ENCODE measurements around the gene MED13L.

Gene MED13L

DNA sequence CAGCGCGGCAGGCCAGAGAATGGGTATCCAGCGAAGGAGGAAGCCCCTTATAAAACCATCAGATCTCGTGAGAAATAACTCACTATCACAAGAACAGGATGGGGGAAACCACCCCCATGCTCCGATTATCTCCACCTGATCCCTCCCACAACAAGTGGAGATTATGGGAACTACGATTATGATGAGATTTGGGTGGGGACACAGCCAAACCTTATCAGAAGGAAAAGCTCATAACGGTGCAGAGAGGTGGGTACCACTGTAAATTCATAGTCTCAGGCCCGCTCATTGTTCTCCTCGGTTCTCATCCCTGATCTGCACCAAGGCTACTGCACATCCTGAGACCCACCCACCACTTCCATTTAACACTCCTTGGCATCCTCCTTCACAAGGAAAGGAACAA is 326.5 kb downstream of the MED13L start:
- Histone ChIP-seq H3K9me3 (ENCODE audit: severe bottlenecking) (no peaks in the 10 kb centered on the region), H3K4me3 (ENCODE audit: severe bottlenecking) (no peak overlapping the region), H3K4me1 (ENCODE audit: insufficient read depth, poor library complexity, severe bottlenecking) (no peaks in the 10 kb centered on the region), H3K27ac (ENCODE audit: poor library complexity, severe bottlenecking) (no peak overlapping the region), H3K36me3 (ENCODE audit: low read depth) (no peaks in the 10 kb centered on the region), H3K27me3 (ENCODE audit: insufficient read depth, poor library complexity, severe bottlenecking) (no peaks in the 10 kb centered on the region)
- DNase-seq (ENCODE audit: low spot score) (no peak), ATAC-seq (ENCODE audit: low read depth) (no peak)
- TF ChIP-seq, protein P1, sequence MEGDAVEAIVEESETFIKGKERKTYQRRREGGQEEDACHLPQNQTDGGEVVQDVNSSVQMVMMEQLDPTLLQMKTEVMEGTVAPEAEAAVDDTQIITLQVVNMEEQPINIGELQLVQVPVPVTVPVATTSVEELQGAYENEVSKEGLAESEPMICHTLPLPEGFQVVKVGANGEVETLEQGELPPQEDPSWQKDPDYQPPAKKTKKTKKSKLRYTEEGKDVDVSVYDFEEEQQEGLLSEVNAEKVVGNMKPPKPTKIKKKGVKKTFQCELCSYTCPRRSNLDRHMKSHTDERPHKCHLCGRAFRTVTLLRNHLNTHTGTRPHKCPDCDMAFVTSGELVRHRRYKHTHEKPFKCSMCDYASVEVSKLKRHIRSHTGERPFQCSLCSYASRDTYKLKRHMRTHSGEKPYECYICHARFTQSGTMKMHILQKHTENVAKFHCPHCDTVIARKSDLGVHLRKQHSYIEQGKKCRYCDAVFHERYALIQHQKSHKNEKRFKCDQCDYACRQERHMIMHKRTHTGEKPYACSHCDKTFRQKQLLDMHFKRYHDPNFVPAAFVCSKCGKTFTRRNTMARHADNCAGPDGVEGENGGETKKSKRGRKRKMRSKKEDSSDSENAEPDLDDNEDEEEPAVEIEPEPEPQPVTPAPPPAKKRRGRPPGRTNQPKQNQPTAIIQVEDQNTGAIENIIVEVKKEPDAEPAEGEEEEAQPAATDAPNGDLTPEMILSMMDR (IDR thresholded peaks at IDR 0.05; ENCODE audit: poor library complexity, severe bottlenecking): no peak

DNA sequence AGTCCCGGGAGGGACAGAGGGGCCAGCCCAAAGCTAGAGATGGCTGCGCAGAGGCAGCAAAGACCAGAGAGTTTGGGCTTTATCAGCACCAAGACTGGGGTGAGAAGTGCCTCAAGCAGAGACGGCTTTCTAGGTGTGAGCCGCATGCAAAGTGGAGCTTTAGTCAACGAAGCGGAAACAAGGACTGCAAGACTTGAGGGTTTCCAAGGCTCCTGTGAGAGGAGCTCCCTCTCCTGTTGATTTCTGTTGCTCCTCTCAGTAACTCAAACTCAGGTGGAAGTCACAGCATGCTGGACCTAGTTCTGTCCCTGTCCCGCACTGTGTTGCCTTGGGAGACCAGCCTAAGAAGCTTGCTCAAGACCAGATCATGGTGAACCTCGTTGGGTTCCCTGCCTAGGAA is 327.8 kb downstream of the MED13L start:
- DNase-seq (ENCODE audit: low spot score) (no peak), ATAC-seq (ENCODE audit: low read depth) (no peak)
- TF ChIP-seq, protein P1 (IDR thresholded peaks at IDR 0.05; ENCODE audit: poor library complexity, severe bottlenecking): no peak

DNA sequence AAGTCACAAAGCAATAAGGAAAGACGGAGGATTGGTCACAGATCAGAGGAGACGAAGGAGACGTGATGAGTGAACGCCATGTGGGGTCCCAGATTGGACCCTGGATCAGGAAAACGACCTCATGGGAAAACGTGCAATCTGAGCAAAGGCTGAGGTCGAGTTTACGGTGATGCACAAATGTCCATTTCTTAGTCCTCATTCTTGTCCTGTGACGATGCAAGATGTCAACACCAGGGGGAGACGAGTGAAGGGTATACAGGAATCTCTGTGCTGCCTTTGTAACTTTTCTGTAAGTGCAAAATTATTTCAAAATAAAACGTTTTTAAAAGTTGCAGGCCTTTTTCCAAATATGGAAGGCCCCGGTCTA is 329.8 kb downstream of the MED13L start:
- Histone ChIP-seq H3K36me3 (ENCODE audit: low read depth) (no peaks in the 10 kb centered on the region), H3K27ac (ENCODE audit: poor library complexity, severe bottlenecking) (no peak overlapping the region), H3K9me3 (ENCODE audit: severe bottlenecking) (no peaks in the 10 kb centered on the region), H3K4me1 (ENCODE audit: insufficient read depth, poor library complexity, severe bottlenecking) (no peaks in the 10 kb centered on the region), H3K27me3 (ENCODE audit: insufficient read depth, poor library complexity, severe bottlenecking) (no peaks in the 10 kb centered on the region), H3K4me3 (ENCODE audit: severe bottlenecking) (no peak overlapping the region)
- ATAC-seq (ENCODE audit: low read depth): no peak
- TF ChIP-seq, protein P1 (IDR thresholded peaks at IDR 0.05; ENCODE audit: poor library complexity, severe bottlenecking): no peak
- no peak for DNase-seq (ENCODE audit: low spot score)

More for the DNA sequence above, 327.8 kb downstream of the MED13L start:
- H3K27me3 ChIP-seq (ENCODE audit: insufficient read depth, poor library complexity, severe bottlenecking): no peaks in the 10 kb centered on the region
- H3K4me1 ChIP-seq (ENCODE audit: insufficient read depth, poor library complexity, severe bottlenecking): no peaks in the 10 kb centered on the region
- H3K27ac ChIP-seq (ENCODE audit: poor library complexity, severe bottlenecking): no peak overlapping the region
- no peak overlapping the region for H3K4me3 ChIP-seq (ENCODE audit: severe bottlenecking)
- H3K36me3 ChIP-seq (ENCODE audit: low read depth): no peaks in the 10 kb centered on the region
- no peaks in the 10 kb centered on the region for H3K9me3 ChIP-seq (ENCODE audit: severe bottlenecking)

DNA sequence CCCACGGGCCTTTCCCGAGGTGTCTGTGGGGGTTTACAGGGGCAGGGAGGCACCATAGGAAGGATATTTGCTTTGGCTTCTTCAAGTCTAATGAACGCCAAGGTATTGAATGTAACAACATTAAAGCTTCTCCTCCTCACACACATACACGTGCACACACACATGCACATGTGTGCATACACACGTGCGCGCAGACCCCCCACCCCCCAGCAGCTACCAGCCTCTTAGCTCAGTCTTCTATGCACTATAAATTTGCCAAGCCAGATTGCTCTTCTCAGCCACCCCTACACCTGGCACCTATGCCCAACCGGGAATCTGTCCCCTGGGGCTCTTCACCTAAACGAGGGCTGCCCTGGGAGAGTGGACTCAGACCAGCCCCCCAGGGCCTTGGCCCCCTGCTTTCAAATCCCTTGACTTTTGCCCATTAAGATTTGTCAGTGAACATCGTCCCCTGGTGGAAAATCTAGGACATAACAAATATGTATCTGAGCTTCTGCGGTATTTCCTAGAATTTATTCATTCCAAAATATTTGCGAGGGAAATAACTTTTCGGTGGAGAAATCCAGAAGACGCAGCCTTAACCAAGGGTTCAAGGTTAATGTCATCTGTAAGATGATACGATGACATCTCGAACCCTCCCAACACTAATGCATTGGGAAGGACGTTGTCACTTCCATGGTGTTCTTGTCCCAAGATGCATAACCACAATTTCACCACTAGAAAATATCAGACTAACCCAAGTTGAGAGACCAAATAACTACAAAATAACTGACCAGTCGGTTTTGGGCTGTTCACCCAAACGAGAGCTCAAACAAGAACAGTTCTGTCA is 330.4 kb downstream of the MED13L start:
- no peak for ATAC-seq (ENCODE audit: low read depth)
- Histone ChIP-seq H3K9me3 (ENCODE audit: severe bottlenecking) (no peaks in the 10 kb centered on the region), H3K27ac (ENCODE audit: poor library complexity, severe bottlenecking) (no peak overlapping the region), H3K27me3 (ENCODE audit: insufficient read depth, poor library complexity, severe bottlenecking) (no peaks in the 10 kb centered on the region), H3K36me3 (ENCODE audit: low read depth) (no peaks in the 10 kb centered on the region), H3K4me1 (ENCODE audit: insufficient read depth, poor library complexity, severe bottlenecking) (no peaks in the 10 kb centered on the region), H3K4me3 (ENCODE audit: severe bottlenecking) (no peak overlapping the region)
- TF ChIP-seq, protein P1 (IDR thresholded peaks at IDR 0.05; ENCODE audit: poor library complexity, severe bottlenecking): peak; percentile 44
- DNase-seq (ENCODE audit: low spot score): no peak

DNA sequence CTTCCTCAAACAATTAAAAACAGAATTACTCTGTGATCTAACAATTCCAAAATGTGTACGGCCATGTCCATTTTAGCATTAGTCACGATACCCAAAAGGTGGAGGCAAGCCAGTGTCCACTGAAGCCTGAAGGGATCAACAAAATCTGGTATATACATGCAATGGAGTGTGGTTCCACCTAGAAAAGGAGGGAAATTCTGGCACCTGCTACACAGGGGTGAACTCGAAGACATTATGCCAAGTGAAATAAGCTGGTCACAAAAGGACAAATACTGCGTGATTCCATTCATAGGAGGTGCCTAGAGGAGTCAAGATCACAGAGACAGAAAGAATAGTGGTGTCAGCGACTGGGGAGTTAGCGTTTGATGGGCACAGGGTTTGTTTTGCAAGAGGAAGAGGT is 331.4 kb downstream of the MED13L start:
- Histone ChIP-seq H3K9me3 (ENCODE audit: severe bottlenecking) (no peaks in the 10 kb centered on the region), H3K27ac (ENCODE audit: poor library complexity, severe bottlenecking) (no peak overlapping the region), H3K4me3 (ENCODE audit: severe bottlenecking) (no peak overlapping the region), H3K27me3 (ENCODE audit: insufficient read depth, poor library complexity, severe bottlenecking) (no peaks in the 10 kb centered on the region), H3K36me3 (ENCODE audit: low read depth) (no peaks in the 10 kb centered on the region), H3K4me1 (ENCODE audit: insufficient read depth, poor library complexity, severe bottlenecking) (no peaks in the 10 kb centered on the region)
- DNase-seq (ENCODE audit: low spot score) (no peak), ATAC-seq (ENCODE audit: low read depth) (no peak)
- TF ChIP-seq, protein P1 (IDR thresholded peaks at IDR 0.05; ENCODE audit: poor library complexity, severe bottlenecking): no peak
